Adrenal gland (tissue), 5 donors: ENCODE measurements around the gene UCP3.

Source experiments
- CTCF ChIP-seq, 6 experiments: fragments of 450-650 bp in 4 of 6; fragments of 200-600 bp in 2 of 6; sonication (generic) in 1 of 6; IDR thresholded peaks; 1 replicate in 5 of 6; 2 replicates in 1 of 6; pipeline versions ENCODE4 v1.5.1 to v1.8.0; 2016 to 2021; ENCODE audit warnings: antibody characterized with exemption in 6 of 6, mild to moderate bottlenecking in 2 of 6, moderate library complexity in 1 of 6
- POLR2A ChIP-seq, 2 donors: fragments of 450-650 bp; IDR thresholded peaks; one replicate each; pipeline ENCODE4 v1.6.1; 2017; ENCODE audit warnings: antibody characterized with exemption in 2 of 2, mild to moderate bottlenecking in 2 of 2, moderate library complexity in 1 of 2
- donor health status: DM: no; HTN: no; CAD: no.

- no peak for TF ChIP-seq POLR2A (IDR thresholded peaks at IDR 0.05)
- no peak for TF ChIP-seq CTCF (IDR thresholded peaks at IDR 0.05)
These were observed 304 bp upstream of the UCP3 start for GRCh38 chr11:74009230-74009547.
